H9 (cell line): Measurements from ENCODE around the gene SLC4A3. TPM values are rescaled to one million over a fixed set of nuclear protein-coding genes. Genes with fewer than 3 reads are reported as not detected.

ENCODE experiments used
- DNase-seq: peaks from one replicate; pipeline ENCODE4 v3.0.0-alpha.2; 2017
- H2AFZ ChIP-seq: one replicate; pipeline ENCODE4 v1.6.1; 2013; ENCODE audit warnings: mild to moderate bottlenecking, low read length, control low read depth, moderate library complexity
- H2AK5ac ChIP-seq: 2 replicates; pipeline ENCODE4 v1.6.1; 2013; ENCODE audit warnings: low read length, control low read depth, mixed read lengths; ENCODE audit not compliant: insufficient read length
- H2BK120ac ChIP-seq: one replicate; pipeline ENCODE4 v1.6.1; 2013; ENCODE audit warnings: low read depth, mild to moderate bottlenecking, low read length, control low read depth, inconsistent platforms; ENCODE audit not compliant: poor library complexity, severe bottlenecking
- H2BK12ac ChIP-seq: 2 replicates; pipeline ENCODE4 v1.6.1; 2013; ENCODE audit warnings: low read length, control low read depth, mixed read lengths, low read depth; ENCODE audit not compliant: insufficient read length
- H2BK15ac ChIP-seq: 2 replicates; pipeline ENCODE4 v1.6.1; 2013; ENCODE audit warnings: low read depth, low read length, control low read depth
- H2BK20ac ChIP-seq: one replicate; pipeline ENCODE4 v1.6.1; 2013; ENCODE audit warnings: low read depth, mild to moderate bottlenecking, low read length, control low read depth, inconsistent platforms; ENCODE audit not compliant: poor library complexity, severe bottlenecking
- H2BK5ac ChIP-seq: 2 replicates; pipeline ENCODE4 v1.6.1; 2013; ENCODE audit warnings: low read length, control low read depth, mixed read lengths; ENCODE audit not compliant: insufficient read length
- H3K14ac ChIP-seq: 2 replicates; pipeline ENCODE4 v1.6.1; 2013; ENCODE audit warnings: low read length, control low read depth; ENCODE audit not compliant: insufficient read depth
- H3K18ac ChIP-seq: 2 replicates; pipeline ENCODE4 v1.6.1; 2013; ENCODE audit warnings: low read depth, mild to moderate bottlenecking, mixed read lengths, low read length, control low read depth; ENCODE audit not compliant: insufficient read length
- H3K23ac ChIP-seq: 2 replicates; pipeline ENCODE4 v1.6.1; 2013; ENCODE audit warnings: low read length, control low read depth, mixed read lengths, low read depth; ENCODE audit not compliant: insufficient read length
- H3K23me2 ChIP-seq: 2 replicates; pipeline ENCODE4 v1.6.1; 2013; ENCODE audit warnings: low read depth, mild to moderate bottlenecking, mixed read lengths, low read length, control low read depth; ENCODE audit not compliant: insufficient read length, poor library complexity, severe bottlenecking
- H3K27ac ChIP-seq: 2 replicates; pipeline ENCODE4 v1.5.1; 2013; ENCODE audit warnings: low read length, control low read depth, mixed read lengths, low read depth; ENCODE audit not compliant: insufficient read length
- H3K27me3 ChIP-seq: 2 replicates; pipeline ENCODE4 v1.6.1; 2013; ENCODE audit warnings: low read length, control low read depth, inconsistent platforms; ENCODE audit not compliant: insufficient read depth
- H3K4ac ChIP-seq: 2 replicates; pipeline ENCODE4 v1.6.1; 2013; ENCODE audit warnings: low read depth, mild to moderate bottlenecking, control low read depth, inconsistent platforms, low read length, moderate library complexity
- H3K4me1 ChIP-seq: 2 replicates; pipeline ENCODE4 v1.6.1; 2013; ENCODE audit warnings: low read length, control low read depth, inconsistent platforms; ENCODE audit not compliant: insufficient read depth
- H3K4me2 ChIP-seq: 2 replicates; pipeline ENCODE4 v1.6.1; 2013; ENCODE audit warnings: low read length, control low read depth, mixed read lengths; ENCODE audit not compliant: insufficient read length, insufficient read depth
- H3K56ac ChIP-seq: 2 replicates; pipeline ENCODE4 v1.6.1; 2013; ENCODE audit warnings: low read depth, mild to moderate bottlenecking, mixed read lengths, low read length, control low read depth; ENCODE audit not compliant: insufficient read length
- H3K79me1 ChIP-seq: 2 replicates; pipeline ENCODE4 v1.6.1; 2013; ENCODE audit warnings: low read depth, mild to moderate bottlenecking, moderate library complexity, low read length, control low read depth, inconsistent platforms; ENCODE audit not compliant: insufficient read depth, poor library complexity, severe bottlenecking
- H3K79me2 ChIP-seq: 2 replicates; pipeline ENCODE4 v1.6.1; 2013; ENCODE audit warnings: low read length, control low read depth, inconsistent platforms; ENCODE audit not compliant: insufficient read depth
- H3K9ac ChIP-seq: 2 replicates; pipeline ENCODE4 v1.6.1; 2013; ENCODE audit warnings: low read length, control low read depth, mixed read lengths; ENCODE audit not compliant: insufficient read length; ENCODE audit errors: extremely low read depth
- H3K9me3 ChIP-seq: one replicate; pipeline ENCODE4 v1.6.1; 2013; ENCODE audit warnings: low read depth, low read length, inconsistent platforms; ENCODE audit not compliant: control insufficient read depth
- H3T11ph ChIP-seq: one replicate; pipeline ENCODE4 v1.6.1; 2013; ENCODE audit warnings: mild to moderate bottlenecking, low read length, control low read depth, inconsistent platforms
- H4K20me1 ChIP-seq: one replicate; pipeline ENCODE4 v1.6.1; 2013; ENCODE audit not compliant: control insufficient read depth, insufficient read length, insufficient read depth
- H4K5ac ChIP-seq: 2 replicates; pipeline ENCODE4 v1.6.1; 2013; ENCODE audit warnings: low read depth, mild to moderate bottlenecking, mixed read lengths, low read length, control low read depth; ENCODE audit not compliant: insufficient read length
- H4K8ac ChIP-seq: replicated peaks from 2 replicates; pipeline ENCODE4 v1.6.1; 2013; ENCODE audit warnings: low read length, control low read depth, mixed read lengths, low read depth; ENCODE audit not compliant: insufficient read length
- H4K91ac ChIP-seq: 2 replicates; pipeline ENCODE4 v1.6.1; 2013; ENCODE audit warnings: low read depth, mild to moderate bottlenecking, moderate library complexity, mixed read lengths, low read length, control low read depth; ENCODE audit not compliant: insufficient read length
- H3K27ac Mint-ChIP-seq, 3 experiments: 2 replicates in 2 of 3; 3 replicates in 1 of 3; pipeline ENCODE4 v1.8.0; 2020 to 2021; ENCODE audit warnings: mixed read lengths in 3 of 3, mild to moderate bottlenecking in 1 of 3, moderate library complexity in 1 of 3
- H3K27me3 Mint-ChIP-seq: 2 replicates; pipeline ENCODE4 v1.8.0; 2021; ENCODE audit warnings: low read depth, mild to moderate bottlenecking, moderate library complexity, mixed read lengths
- H3K36me3 Mint-ChIP-seq, 3 experiments: 2 replicates in 2 of 3; 3 replicates in 1 of 3; pipeline ENCODE4 v1.8.0; 2020 to 2021; ENCODE audit warnings: low read depth in 3 of 3, mixed read lengths in 3 of 3; ENCODE audit not compliant: insufficient read depth in 1 of 3
- H3K4me1 Mint-ChIP-seq, 2 experiments: 2 replicates each; pipeline ENCODE4 v1.8.0; 2020; ENCODE audit warnings: mixed read lengths in 2 of 2
- H3K4me3 Mint-ChIP-seq, 2 experiments: 2 replicates in 1 of 2; 3 replicates in 1 of 2; pipeline ENCODE4 v1.8.0; 2020 to 2021; ENCODE audit warnings: mild to moderate bottlenecking in 2 of 2, mixed read lengths in 2 of 2, moderate library complexity in 1 of 2
- H3K9me3 Mint-ChIP-seq, 2 experiments: 2 replicates in 1 of 2; 3 replicates in 1 of 2; pipeline ENCODE4 v1.8.0; 2020; ENCODE audit warnings: mild to moderate bottlenecking in 2 of 2, mixed read lengths in 2 of 2, moderate library complexity in 1 of 2
- CTCF ChIP-seq: fragments of 200-600 bp; sonication (generic); conservative IDR thresholded peaks from 3 replicates; pipeline ENCODE4 v1.8.0; 2021; ENCODE audit warnings: antibody characterized with exemption, mild to moderate bottlenecking
- whole genome bisulfite sequencing: extraction: QIAGEN DNeasy Blood & Tissue Kit; methylation state at CpG from one replicate; pipeline ENCODE4 v1.1.7; 2013; ENCODE audit warnings: missing lambda C conversion rate, low lambda C conversion rate, mixed read lengths; ENCODE audit not compliant: insufficient read length; ENCODE audit errors: extremely low coverage; 5-methylcytosine and 5-hydroxymethylcytosine counted together
- total RNA-seq: library from RNA; stranded (reverse); gene quantifications from 2 replicates; pipeline ENCODE4 v1.2.1, GENCODE V29; 2021

The SLC4A3 gene
- total RNA-seq, 1 experiment from 2014 or later, result 11.1 TPM

- Mint-ChIP-seq H3K36me3 (peaks cover 0 to 17% (median 7%) of the 10 kb centered on the region in 3 experiments; a peak in 4 of 7 replicates), H3K4me3 (no peak overlapping the region), H3K9me3 (no peaks in the 10 kb centered on the region), H3K27ac (peak overlapping the region in 1 of 3 experiments; percentile 28; a peak in 1 of 7 replicates), H3K4me1 (peaks cover 0 to 3% of the 10 kb centered on the region in 2 experiments; a peak in 3 of 4 replicates), H3K27me3 (no peaks in the 10 kb centered on the region; the same call in 1 of the 2 replicates)
- Histone ChIP-seq H3K27me3 (no peaks in the 10 kb centered on the region), H2BK15ac (no peak overlapping the region), H3K4me1 (no peaks in the 10 kb centered on the region), H2BK5ac (no peak overlapping the region), H4K5ac (no peak overlapping the region), H3K79me1 (no peaks in the 10 kb centered on the region), H3K79me2 (no peaks in the 10 kb centered on the region), H3T11ph (no peak overlapping the region), H3K4me2 (no peak overlapping the region), H3K14ac (no peak overlapping the region), H2BK20ac (no peak overlapping the region), H4K20me1 (no peaks in the 10 kb centered on the region), H3K18ac (no peak overlapping the region), H3K23me2 (no peaks in the 10 kb centered on the region), H3K4ac (no peak overlapping the region), H4K8ac (no peak overlapping the region), H3K56ac (no peak overlapping the region), H4K91ac (no peak overlapping the region), H3K23ac (no peak overlapping the region), H2BK12ac (no peak overlapping the region), H3K9me3 (no peaks in the 10 kb centered on the region), H2AFZ (no peak overlapping the region), H2AK5ac (no peak overlapping the region), H3K9ac (no peak overlapping the region), H2BK120ac (no peak overlapping the region), H3K27ac (no peak overlapping the region)
- no CpG with 5 or more reads among the region's 4 CpGs for WGBS
- DNase-seq, result no peak
- TF ChIP-seq CTCF, result no peak
These were observed 10.9 kb upstream of the SLC4A3 start for GRCh38 chr2:219616550-219616949.
